MM.1S (cell line): ENCODE measurements around the gene ESR2.

Experiments
- CTCF ChIP-seq: fragments of 300-600 bp; sonication (generic); IDR thresholded peaks from 2 replicates; pipeline ENCODE4 v1.5.1; 2016; ENCODE audit warnings: antibody characterized with exemption, low read length, mixed read lengths
- EZH2phosphoT487 ChIP-seq: fragments of 300-600 bp; sonication (generic); IDR thresholded peaks from 2 replicates; pipeline ENCODE4 v1.6.1; 2018; ENCODE audit warnings: antibody characterized with exemption, low read length

- no peak for TF ChIP-seq CTCF
- TF ChIP-seq EZH2phosphoT487, result no peak
Measured at GRCh38 chr14:64159588-64159987, 134.6 kb downstream of the ESR2 start.
